ENCODE data around the gene RAB26.
A peak's percentile ranks its signal among the peaks of the same experiment; 100 is the strongest.

RAB26 gene

DNA sequence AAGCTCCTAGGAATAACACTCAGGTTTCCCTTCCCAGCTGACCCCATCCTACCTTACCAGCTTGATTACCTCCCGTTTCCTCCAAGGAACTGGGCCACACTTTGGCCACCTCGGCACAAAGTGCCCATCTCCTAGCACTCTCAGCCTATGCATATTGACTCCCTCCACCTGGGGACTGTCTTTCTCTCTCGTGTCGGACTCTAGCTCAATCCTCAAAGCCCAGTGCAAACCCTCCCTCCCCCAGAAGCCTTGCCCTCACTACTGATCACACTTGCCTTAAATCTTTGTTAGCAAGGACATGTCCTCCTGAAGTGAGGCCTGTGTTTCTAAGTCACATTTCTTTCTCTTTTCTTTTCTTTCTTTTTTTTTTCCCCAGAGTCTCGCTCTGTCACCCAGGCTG is 2.6 kb upstream of the RAB26 start:
- no peak for DNase-seq

DNA sequence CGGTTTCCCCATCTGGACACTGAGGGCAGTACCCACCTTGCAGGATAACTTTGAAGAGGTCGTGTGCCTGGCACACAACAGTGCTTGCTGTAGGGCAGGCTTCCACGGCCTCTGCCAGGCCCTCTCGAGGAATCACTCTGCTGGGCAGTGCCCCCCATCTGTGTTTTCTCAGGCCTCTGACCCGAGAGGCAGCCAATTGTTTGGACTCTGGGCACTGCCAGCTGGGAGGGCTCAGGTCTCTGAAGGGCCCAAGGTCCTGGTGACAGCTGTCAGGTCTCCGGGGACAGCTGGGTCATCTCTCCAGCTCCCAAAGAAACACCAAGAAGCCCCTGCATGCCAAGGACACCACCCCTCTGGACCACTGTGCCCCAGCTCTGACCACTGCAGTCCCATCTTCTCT is 1.0 kb upstream of the RAB26 start:
- DNase-seq = no peak

DNA sequence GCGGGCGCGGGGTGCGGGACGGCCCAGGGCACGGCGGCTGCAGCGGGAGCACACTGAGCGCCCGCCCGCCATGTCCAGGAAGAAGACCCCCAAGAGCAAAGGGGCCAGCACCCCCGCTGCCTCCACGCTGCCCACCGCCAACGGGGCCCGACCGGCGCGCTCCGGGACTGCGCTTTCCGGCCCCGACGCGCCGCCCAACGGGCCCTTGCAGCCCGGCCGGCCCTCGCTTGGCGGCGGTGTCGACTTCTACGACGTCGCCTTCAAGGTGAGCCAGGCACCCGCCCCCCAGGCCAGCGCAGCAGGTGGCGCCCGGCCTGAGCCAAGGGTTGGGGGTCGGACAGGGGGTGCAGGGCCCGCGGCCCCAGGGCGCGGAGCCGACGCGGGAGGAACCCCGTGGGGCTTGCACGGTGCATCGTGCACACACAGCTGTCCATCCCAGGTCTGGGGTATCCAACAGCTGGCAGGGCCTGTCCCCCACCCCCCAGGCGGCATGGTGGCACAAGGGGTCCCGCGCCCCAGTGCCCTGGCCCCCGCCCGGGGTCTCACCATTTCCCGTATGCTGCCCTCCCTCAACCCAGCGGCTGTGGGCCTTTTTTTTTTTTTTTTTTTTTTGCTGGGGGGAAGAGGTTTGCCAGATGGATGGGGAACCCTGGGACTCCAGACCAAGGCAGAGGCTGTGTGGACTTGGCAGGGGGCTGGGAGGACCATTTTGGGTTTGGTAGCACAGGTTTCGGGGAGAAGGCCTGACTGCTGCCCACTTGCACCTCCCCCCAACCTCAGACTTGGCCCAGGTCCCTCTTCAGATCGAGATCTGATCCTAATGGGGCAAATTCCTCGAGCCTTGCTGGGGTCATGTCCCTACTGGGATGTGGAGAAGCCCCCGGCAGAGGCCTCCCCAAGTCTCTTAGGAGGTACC is 547 bp downstream of the RAB26 start:
- no peak for DNase-seq

DNA sequence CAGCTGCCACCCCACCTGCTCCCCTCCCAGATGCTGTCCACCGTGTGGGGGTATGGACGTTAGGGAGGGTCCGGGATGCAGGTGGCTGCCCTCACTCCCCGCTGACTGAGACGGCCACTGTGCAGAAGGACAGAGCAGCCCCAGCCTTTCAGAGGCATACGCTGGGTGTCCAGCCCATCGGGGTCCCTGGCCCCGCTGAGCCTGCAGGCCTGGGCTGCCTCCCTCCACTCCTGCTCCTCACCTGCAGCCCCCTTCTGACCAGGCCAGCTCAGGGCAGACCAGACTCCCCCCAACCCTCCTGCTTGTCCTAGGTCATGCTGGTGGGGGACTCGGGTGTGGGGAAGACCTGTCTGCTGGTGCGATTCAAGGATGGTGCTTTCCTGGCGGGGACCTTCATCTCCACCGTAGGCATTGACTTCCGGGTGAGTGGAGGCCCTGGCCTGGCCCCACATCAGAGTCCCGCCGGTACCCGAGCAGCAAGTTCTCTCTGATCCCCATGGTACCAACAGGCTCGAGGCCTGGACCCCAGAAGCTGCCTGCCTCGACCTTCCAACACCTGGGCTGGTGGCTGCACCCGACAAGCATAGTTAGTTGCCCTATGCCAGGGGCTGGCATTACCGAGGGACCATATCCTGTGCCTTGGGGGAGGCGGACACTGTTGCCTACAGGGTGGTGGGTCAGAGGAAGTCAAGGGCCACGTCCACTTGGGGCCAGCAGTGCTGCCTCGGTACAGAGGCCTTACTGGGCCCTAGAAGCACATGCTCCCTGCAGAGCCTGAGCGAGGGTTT is 1.4 kb downstream of the RAB26 start:
- no peak for DNase-seq

DNA sequence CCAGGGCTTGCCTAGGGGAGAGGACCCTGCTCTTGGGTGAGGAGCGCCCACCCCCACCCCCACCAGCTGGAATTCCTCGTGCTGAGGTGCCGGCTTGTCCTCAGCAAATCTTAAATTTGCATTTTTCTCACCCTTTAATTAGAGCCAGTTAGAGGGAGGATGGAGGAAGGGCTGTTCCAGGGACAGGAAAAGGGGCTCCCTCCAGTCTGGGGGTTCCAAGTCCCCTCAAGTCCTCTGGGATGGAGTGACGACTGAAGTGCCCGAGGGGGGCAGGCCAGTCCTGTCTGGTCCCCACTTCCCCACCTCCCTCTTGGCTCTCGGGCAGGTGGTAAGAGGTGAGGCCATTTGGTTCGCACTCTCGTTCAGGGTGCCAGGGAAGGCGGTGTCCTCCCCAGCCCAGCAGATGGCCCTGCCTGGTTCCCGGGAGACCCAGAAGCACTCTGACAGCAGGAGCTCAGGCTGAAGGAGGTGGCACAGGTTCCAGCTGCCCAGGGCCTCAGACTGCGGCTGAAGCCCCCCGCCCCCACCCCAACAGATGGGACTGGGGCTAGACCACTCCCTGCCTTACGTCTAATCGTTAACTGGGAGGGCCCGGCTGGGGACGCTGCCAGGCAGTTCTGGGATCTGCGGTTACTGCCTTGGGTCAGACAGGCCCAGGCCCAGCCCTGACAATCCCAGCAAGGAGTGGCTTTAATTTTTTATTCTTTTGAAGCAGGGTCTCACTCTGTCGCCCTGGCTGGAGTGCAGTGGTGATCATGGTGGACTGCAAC is 2.2 kb downstream of the RAB26 start:
- no peak for DNase-seq

GRCh38 chr16:2151188-2152091 is 3.0 kb downstream of the RAB26 start:
- DNase-seq = no peak

DNA sequence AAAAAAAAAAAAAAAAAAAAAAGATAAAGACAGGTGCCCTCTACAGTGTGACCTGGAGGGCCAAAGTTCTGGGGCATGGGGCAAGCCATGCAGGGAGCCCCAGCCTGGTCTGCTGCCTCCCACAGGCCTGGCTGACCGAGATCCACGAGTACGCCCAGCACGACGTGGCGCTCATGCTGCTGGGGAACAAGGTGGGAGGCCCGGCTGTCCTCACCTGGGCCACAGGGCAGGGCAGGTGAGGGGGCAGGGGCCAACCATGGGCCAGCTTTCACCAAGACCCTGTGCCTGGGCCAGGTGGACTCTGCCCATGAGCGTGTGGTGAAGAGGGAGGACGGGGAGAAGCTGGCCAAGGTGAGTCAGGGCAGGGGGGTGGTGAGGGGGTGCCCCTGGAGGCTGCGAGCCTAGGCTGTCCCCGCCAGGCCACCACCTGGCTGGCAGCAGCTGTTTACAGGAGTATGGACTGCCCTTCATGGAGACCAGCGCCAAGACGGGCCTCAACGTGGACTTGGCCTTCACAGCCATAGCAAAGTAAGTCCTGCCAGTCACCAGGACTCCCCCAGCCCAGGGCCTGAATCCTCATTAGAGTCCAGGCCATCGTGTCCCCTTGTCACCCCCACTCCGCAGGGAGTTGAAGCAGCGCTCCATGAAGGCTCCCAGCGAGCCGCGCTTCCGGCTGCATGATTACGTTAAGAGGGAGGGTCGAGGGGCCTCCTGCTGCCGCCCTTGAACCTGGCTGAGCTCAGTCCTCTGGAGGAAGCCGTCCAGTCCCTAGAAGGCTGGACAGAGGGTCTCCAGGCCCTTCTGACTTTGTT is 4.5 kb downstream of the RAB26 start:
- no peak for DNase-seq

GRCh38 chr16:2154533-2155090 is 6.2 kb downstream of the RAB26 start:
- DNase-seq = no peak

DNA sequence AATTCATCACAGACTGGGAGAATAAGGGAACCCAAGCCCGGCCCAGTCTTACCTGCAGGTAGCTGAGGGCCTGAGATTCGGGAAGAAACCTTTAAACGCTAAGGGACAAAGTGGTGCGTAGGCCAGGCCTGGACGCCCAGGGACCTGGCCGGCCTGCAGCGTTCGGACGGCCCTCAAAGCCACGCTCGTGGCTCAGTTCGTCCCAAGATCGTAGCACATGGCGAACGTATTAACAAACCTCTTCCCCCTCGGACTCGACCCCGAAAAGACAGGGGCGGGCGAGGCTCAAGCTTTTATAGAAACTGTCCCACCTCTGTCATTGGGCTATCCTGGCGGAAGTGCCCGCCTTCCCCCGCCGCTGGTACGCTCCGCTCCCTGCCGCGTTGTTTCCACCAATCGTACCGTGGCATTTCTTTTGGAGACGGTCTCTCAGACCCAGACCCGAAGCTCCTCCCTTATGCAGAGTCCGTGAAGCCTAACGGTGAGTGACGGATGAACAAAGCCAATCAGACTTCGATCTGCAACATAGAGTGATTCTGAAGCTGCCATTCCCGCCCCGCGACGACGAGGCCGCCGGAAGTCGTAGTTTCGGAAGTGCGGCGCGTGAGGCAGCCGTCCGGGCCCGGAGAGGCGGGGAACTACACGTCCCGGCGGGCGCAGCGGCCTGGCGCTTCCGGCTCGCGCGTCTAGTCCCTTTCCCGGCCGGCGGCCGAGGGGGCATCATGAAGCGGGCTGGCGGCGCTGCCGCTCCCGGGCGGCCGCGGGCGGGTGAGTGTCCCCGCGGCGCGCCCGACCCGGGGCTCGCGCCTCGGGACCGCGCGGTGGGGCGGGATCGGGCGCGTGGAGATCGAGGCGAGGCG is 6.9 kb downstream of the RAB26 start, which contains the start of gene TRAF7:
Gene TRAF7 (plus strand): TSS at position 692 of the 860 bp plus-strand sequence. CDS start 8,139 bp downstream, outside the sequence.
- DNase-seq = peak; percentile 100

- DNase-seq = no peak
These were observed 7.8 kb downstream of the RAB26 start for GRCh38 chr16:2155977-2156848.

DNA sequence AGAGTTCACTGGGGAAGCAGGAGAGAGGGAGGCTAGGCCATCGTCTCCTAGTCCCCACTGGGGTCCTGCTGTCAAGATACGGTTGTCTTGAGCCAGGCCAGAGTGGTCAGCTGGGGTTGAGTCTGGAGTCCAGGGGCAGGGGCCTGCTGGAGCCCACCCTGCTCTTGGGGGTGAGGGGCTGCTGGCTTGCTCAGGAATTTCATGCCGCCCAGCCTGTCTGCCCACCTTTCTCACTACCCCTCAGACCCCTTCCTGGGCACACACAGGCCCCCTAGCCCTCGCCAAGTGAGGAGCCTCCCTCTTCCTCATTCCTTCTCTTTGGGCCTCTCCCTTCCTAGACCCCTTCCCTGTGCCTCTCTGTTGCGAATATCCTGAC is 8.4 kb downstream of the RAB26 start:
- DNase-seq = no peak

DNA sequence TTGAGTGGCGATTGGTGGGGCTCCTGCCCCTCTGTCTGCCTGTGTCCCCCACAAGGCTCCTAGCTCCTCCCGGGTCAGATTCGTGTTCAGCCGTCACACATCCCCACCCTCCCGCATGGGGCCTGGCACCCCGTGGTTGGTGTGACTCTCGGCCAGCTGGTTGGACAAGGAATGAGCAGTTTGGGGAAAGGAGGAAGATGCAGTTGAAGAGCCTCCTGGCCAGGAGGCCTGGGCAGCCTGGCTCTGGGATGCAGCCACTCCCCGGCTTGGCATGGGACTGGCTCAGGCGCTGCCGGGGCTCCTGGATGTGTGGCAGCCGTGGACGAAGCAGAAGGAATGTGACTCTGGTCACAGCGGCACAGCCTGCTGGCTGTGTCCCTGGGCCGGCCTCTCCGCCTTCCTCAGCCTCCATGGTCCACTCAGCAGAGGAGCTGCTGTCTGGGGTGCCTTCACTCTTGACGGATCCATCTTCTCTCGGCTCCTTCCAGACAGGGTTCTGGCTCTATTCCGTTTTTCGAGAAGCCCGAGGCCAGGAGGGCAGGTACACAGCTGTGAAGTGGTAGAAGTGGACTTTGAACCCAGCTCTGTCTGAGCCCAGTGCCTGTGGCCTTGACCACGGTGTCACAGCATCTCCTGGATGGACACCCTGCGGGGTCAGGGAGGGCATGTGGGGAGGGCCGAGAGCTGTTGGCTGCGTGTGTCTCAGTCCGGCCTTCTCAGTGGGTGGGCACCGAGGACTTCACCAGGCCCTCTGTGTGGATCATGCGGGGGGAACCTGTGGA is 9.2 kb downstream of the RAB26 start:
- no peak for DNase-seq

DNA sequence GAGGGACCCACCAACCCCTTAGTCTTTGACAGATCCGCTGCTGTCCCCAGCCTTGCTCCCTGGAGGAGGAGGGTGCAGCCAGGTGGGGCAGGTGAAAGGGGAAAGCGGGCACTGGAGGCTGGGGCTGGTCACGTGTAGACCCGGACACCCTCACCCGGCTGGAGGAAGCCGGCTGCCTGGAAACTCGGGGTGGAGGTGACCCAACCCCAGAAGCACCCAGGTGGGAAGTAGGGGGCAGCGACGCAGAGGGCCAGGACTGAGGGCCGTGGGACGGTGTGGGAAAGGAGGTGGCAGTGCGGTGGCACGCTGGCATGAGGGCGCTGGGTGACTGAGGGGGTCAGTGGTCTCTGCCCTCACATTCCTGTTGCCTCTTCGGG is 9.8 kb downstream of the RAB26 start:
- DNase-seq = no peak

DNA sequence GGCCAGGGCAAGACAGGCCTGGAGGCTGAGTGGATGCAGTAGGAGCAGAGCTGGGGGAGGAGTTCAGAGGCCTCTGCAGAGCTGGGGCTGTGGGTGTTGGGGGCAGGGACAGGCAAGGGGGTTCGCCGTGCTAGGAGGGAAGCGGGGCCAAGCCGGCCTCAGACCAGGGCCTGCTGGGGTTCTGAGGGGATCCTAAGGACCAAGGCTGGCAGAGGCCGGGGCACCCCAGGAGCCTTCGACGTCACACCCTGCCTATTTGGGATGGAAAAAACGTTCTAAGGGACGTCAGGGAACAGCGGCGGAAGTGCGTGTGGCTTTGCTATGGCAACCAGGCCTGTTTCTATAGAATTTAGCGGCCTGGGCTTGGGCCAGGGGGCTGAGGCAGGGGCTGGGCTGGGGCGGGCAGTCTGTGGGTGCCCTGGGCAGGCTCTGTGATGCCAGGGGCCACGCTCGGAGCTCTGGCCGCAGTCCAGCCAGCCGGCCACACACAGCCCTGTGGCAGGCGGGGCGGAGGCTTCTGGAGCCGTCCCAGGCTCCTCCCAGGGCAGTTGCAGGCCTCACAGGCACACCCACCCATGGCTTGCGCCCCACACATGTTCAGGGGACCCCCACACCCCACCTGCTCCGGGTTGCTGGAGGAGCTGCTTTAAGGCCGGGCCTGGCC is 10.9 kb downstream of the RAB26 start:
- DNase-seq = no peak

DNA sequence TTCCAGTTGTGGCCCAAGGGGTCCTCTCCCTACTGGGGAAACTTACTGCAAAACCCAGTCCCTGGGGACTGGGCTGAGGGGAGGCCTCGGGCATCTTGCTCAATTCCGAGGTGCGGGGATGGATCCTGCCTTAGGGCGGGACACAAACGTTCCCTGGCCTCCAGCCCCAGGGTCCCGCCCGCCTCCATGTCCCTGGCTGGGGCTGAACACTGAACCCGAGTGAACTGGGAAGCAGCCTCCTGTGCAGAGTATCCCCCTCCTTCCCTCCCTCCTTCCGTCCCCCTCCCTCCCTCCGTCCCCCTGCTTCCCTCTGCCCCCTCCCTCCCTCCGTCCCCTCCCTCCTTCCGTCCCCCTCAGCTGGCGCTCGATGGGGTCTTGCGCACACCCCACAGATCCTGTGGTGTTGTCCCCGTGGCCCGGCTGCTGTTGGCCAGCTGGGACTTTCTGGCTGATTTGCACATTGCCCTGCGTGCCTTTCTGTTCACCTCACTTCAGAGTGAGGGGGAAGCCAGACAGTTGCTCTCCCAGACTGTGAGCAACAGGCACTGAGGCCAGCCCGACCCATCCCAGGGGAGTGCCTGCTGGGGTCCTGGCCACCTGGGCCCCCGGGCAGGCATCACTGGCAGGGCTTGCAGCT is 12.6 kb downstream of the RAB26 start:
- DNase-seq = no peak

GRCh38 chr16:2161911-2162310 is 13.5 kb downstream of the RAB26 start:
- DNase-seq = no peak

DNA sequence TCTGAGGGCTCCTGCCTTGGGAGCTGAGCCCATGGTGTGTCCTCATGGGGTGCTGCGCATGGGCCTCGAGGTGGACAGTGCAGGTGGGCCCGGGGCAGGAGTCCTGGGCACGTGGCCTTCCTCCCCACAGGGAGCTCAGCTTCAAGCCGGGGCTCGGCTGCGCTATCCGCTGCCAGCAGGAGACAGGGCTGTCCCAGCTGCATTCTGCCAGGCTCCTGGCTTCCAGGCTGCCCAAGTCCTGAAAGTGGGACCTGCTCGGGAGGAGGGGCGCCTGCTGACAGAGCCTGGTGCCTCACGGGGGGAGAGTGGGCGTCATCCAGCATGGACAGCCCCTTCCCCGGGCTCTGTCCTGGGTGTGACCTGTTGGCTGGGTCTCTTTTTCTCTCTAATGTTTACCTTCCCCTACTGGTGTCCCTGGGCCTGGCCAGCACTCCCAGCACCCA is 14.3 kb downstream of the RAB26 start:
- no peak for DNase-seq

Measured in DMS153 (cell line).